ENCODE results near the gene CXCR6. TPM values are rescaled to one million over a fixed set of nuclear protein-coding genes. Genes with fewer than 3 reads are reported as not detected.

CXCR6 gene
- total RNA-seq, 4 donors from 2014 or later, result 0.38 to 2.4 (median 1.0) TPM

DNA sequence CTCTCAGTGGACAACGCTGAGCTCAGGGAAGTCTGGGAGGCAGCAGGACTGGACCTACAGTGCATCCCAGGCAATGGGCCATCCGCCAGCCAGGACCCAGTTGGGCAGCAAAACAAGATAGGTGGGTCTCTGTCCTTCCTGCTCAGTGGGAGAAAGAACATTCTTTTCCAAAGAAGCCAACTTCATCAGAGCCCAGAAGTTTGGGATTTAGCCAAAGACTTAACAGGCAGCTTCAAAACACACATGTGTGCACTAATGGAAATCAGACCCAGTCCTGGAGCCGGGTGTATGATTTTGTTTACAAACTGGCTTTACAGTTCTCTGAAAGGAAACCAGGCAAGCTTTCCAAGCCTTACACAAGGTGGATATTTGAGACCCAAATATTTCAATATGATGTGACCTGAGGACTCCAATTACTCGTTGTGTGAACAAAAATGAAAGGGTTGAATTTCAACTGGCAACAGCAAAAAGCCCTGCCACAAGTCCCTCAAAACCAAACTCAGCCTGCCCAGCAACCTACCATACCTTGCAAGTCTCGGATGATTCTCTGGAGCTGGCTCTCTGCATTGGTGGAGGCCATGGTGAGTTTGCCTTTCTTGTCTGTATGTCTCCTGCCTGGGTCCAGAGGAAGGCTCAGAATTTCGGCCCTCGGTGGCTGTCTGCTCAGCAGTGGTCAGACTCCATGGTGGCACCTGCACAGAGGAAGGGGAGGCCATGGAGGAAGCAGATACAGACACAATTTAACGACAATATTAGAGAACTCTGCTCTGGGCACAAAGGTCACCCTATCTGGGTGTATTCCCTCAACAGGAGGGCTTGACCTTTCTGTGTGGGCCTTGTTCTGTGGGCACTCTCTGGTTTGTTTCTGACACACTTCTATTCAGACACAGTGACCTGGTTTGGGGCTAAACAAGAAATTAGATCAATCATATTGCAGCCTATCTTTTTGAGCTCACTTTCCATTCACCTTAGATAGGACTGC is 41.4 kb downstream of the CXCR6 start:
- TF ChIP-seq CTCF (IDR thresholded peaks at IDR 0.05; ENCODE audit: low read depth), result no peak

DNA sequence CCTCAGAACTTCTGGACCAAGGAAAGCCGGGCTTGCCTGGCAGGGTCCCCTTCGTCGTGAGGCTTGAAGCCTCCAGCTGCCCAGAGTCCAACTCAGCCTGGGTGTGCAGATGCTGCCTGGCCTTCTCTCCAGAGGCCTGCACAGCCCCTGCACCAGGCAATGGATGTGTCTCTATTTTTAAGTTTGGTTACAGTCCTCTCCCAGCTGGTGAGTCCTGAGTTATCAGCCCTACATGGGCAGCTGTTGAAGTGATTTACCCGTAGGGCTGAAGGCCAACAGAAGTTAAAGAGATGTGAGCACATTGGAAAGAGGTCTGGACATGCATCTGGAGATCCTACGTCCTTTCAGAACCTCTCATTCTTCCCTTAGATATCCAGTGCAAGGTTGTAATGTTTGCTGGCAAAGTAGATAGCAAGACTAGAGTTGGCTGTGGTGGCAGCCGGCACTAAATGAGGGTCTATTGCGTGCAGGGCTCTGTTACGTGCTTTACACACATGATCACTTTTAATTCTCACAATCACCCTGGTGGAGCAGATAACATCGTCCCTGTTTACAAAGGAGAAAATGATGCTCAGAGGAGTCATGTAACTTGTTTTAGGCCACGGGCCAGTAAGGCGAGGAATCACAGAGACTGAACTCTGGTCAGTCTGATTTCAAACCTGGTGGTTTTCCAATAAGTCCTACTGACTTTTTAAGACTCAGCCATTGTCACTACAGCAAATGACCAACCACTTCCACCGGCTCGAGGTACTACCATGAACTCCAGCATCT is 42.5 kb downstream of the CXCR6 start:
- TF ChIP-seq CTCF (IDR thresholded peaks at IDR 0.05; ENCODE audit: low read depth), result no peak

- no peak for TF ChIP-seq CTCF (IDR thresholded peaks at IDR 0.05; ENCODE audit: low read depth)
These were observed 43.2 kb downstream of the CXCR6 start for GRCh38 chr3:45986303-45986982.

DNA sequence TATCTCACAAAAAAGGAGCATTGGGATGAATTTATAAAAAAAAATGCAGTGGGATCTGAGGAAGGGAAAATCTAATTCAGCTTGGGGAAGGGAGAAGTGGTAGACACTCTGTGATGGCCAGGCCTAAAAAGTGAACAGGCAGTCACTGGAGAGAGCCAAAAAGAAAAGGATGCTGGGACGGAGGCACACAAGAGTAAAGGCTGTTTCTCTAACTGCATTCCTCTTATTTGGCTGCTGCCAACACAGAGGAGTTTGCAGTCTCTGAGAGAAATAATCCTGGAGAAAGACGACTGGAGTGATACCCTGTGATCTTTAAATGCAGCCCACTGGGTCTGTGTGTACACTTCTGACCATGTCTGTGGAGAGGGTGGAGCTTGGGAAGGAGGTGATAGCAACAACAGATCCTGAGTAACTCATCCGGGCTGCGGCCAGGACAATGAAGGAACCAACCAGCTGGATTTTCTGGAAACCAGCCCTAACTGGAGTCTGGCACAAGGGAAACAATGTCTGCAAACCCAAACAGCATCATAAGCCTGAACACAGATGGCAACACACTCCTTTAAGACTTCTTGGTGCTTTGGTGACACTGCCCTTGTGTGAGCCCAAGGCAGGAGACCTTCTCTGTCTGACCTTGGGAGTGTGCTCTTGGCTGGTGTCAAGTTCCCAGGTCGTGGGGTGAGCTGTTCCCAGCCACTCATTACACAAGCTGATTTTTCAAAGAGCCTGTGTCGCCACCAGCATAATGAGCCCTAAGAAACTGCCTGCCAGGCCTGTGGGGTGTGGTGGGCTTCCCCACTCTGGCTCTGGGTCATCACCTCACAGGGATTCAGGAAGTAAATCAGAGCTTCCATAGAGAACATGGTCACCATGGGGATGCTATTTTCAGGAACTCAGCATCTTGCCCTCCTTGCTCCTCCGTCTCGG is 44.4 kb downstream of the CXCR6 start:
- TF ChIP-seq CTCF (IDR thresholded peaks at IDR 0.05; ENCODE audit: low read depth), result no peak

DNA sequence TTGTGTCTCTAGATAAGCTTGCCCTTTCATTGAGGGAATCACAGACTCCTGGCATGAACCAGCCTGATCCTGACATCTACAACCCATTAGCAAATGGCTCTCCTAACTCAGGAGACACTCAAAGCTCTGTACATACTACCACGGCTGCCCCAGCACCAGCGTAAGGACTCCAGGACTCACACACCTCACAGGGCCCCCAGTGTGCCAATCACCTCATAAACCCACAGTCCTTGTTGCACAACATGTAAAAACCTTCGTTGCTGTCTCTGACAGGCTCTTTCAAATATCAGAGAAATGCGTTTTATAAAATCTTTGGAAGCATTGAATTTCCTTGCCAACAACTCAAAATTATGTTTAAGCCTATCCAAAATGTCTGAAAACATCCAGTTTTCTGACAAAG is 45.1 kb downstream of the CXCR6 start:
- TF ChIP-seq CTCF (IDR thresholded peaks at IDR 0.05; ENCODE audit: low read depth), result no peak

DNA sequence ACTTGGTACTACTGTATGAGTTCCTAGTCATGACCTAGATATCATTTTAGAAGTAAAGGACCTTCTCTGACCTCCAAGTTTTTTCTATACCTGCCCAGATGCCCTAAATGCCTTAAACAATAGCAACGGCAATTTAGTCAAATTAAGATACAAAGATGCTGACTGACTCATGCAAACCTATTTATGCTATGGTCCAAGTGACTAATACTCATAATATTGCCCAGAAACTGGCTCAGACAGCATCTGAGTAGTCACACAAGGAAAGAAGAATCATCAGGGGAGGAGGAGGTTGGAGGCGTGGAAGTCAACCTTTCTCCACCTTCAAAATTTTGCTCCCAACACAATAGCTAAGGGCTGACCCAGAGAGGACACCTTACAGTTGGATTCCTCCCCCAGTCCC is 45.5 kb downstream of the CXCR6 start:
- no peak for TF ChIP-seq CTCF (IDR thresholded peaks at IDR 0.05; ENCODE audit: low read depth)
